HG03025 (cell line): Measurements from ENCODE around the gene SRPK1.
A peak's percentile ranks its signal among the peaks of the same experiment; 100 is the strongest.
"Not testable (repeated sequence)": the region's sequence is repeated elsewhere in the genome, so short reads cannot be mapped to it uniquely, and the experiment has no call there.

Experiments
- ATAC-seq: cut with Tn5 transposase; IDR thresholded peaks from one replicate; pipeline ENCODE4 v1.9.1; 2021; ENCODE audit warnings: mild to moderate bottlenecking, moderate library complexity; ENCODE audit not compliant: unreplicated experiment, low FRiP score

The SRPK1 gene

DNA sequence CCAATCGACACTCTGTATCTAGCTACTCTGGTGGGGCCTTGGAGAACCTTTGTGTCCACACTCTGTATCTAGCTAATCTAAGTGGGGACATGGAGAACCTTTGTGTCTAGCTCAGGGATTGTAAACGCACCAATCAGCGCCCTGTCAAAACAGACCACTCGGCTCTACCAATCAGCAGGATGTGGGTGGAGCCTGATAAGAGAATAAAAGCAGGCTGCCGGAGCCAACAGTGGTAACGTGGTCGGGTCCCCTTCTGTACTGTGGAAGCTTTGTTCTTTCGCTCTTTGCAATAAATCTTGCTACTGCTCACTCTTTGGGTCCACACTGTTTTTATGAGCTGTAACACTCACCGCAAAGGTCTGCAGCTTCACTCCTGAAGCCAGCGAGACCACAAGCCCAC lies 11.0 kb upstream of the SRPK1 start:
- not testable (repeated sequence) for ATAC-seq

GRCh38 chr6:35931120-35931561 lies 10.2 kb upstream of the SRPK1 start:
- no peak for ATAC-seq

- no peak for ATAC-seq
Measured at GRCh38 chr6:35929601-35930000, 8.7 kb upstream of the SRPK1 start.

- no peak for ATAC-seq
Measured at GRCh38 chr6:35926509-35927215, 5.8 kb upstream of the SRPK1 start.

- no peak for ATAC-seq
Measured at GRCh38 chr6:35925961-35926360, 5.1 kb upstream of the SRPK1 start.

DNA sequence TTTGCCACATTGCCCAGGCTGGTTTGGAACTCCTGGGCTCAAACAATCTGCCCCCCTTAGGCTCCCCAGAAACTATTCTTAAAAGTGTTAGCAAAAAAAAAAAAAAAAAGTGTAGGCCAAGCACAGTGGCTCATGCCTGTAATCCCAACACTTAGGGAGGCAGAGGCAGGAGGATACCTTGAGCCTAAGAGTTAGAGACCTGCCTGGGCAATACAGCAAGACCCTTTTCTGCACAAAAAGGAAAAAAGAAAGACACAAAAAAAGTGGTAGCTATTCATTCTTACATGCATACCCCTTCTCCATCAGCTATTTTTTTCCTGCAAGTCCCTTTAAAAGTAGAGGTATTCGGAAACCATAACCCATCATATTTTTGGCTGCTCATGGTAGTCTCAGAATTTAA lies 3.2 kb upstream of the SRPK1 start:
- no peak for ATAC-seq

- no peak for ATAC-seq
Measured at GRCh38 chr6:35922139-35922554, 1.2 kb upstream of the SRPK1 start.

DNA sequence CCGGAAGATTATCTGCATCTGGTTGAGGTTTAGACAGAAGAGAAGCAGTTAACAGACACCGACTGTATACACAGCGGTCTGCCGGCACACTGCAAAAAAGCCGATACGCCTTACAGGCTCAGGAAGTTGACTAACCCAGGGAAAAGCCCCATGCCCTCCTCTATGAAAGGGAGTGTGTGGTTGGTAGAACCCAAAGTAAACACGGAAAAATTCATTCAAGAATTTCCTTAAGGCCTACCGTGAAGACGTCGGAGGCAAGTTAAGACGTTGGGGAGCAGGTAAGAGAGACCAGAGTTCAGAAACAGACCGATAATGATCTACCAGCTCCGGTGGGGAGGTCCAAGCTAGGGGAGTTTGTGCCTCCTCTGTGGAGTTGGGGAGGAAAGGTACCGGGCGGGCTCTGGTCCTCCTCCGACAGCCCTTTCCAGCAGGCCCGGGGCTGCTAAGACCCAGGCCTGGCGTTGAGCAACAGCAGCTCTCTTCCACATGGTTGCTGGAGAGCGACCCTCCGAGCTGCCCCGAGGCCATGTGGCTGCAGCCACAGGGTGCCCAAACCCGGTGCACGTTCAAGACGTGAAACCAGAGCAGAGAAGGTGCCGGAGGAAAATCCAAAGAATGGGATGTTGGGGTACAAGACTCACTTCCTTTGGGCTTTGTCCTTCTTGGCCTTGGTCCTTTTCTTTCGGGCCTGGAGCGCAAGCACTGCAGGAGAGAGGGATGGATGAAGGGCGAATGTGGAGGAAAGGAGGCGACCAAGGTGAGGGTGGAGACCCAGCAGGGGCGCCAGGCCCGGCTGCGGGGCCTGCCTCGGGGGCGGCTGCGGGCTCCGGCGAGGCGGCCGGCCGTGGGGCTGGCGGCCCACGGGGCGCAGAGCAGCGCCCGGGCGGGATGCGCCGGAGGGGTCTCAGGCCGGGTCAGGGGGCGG lies 809 bp downstream of the SRPK1 start:
- peak; percentile 17 for ATAC-seq

GRCh38 chr6:35919085-35919826 lies 1.6 kb downstream of the SRPK1 start:
- ATAC-seq = no peak

- not testable (repeated sequence) for ATAC-seq
Measured at GRCh38 chr6:35916893-35917292, 4.0 kb downstream of the SRPK1 start.

- ATAC-seq = no peak
Measured at GRCh38 chr6:35916056-35916455, 4.8 kb downstream of the SRPK1 start.

GRCh38 chr6:35914536-35914935 lies 6.4 kb downstream of the SRPK1 start:
- ATAC-seq = no peak

- ATAC-seq = no peak
Measured at GRCh38 chr6:35911871-35912653, 8.8 kb downstream of the SRPK1 start.

DNA sequence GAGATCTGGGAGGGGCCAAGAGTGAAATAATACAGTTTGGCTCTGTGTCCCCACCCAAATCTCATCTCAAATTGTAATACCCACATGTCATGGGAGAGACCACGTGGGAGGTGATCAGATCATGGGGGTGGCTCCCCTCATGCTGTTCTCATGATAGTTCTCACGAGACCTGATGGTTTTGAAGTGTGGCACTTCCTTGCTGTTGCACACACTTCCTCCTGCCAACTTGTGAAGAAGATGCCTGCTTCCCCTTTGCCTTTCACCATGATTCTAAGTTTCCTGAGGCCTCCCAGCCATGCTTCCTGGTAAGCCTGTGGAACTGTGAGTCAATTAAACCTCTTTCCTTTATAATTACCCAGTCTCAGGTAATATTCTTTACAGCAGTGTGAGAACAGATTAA lies 11.3 kb downstream of the SRPK1 start:
- not testable (repeated sequence) for ATAC-seq

- ATAC-seq = not testable (repeated sequence)
Measured at GRCh38 chr6:35908753-35909401, 12.0 kb downstream of the SRPK1 start.

GRCh38 chr6:35907750-35908149 lies 13.1 kb downstream of the SRPK1 start:
- ATAC-seq = no peak

DNA sequence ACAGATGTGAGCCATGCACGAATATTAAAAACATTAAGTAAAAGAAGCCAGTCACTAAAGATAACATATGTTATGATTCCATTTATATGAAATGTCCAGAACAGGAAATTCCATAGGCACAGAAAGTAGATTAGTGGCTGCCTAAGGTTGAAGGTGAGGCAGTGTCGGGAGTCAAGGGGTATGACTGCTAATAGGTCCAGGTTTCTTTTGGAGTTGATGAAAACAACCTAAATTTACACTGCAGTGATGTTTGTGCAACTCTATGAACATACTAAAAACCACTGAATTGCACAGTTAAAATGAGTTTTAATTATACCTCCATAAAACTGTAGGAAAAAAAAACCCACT lies 14.4 kb downstream of the SRPK1 start:
- ATAC-seq = no peak

GRCh38 chr6:35905841-35906498 lies 14.9 kb downstream of the SRPK1 start:
- no peak for ATAC-seq

DNA sequence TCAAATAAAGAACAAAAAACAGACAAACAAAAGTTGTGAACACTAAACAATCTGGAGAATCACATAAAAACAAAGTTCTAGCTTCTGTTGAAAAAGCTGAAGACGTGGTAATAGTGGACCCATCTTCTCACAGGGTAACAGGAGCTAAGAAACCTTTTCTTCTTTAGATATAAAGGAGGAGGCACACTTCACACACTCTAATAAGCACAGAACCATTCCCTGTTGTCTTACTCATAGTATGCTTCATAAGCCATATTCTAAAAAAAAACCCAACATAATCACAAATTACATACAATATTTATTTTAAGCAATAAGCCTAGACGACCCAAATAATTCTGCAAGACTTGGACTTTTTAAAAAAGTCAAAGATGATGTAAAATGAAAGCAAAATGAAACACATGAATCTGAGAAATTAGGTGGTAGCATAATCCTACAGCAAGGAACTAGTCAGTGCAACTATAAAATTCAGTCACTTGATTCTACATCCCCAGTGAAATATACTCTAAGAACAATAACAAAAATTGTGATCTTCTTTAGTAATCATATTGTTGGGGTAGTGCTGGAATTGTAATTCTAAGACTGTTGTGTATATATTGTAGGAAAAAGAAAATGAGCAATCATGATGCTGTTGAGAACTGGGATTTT lies 15.6 kb downstream of the SRPK1 start:
- ATAC-seq = no peak
